OCI-LY1 (cell line): ENCODE results near the gene RENBP.

ENCODE experiments used
- H2AFZ ChIP-seq: fragments of 200-600 bp; sonication (generic), shearing (Covaris generic); 2 replicates; pipeline ENCODE4 v1.6.0; 2014; ENCODE audit warnings: antibody characterized with exemption, mild to moderate bottlenecking, low read length
- H3F3A ChIP-seq: fragments of 200-600 bp; sonication (generic), shearing (Covaris generic); 2 replicates; pipeline ENCODE4 v1.6.0; 2014; ENCODE audit warnings: mild to moderate bottlenecking, antibody characterized with exemption, low read length, moderate library complexity; ENCODE audit not compliant: insufficient read depth
- H3K27ac ChIP-seq: fragments of 200-600 bp; sonication (generic); 2 replicates; pipeline ENCODE4 v1.5.1; 2014; ENCODE audit warnings: low read length, mixed run types, mild to moderate bottlenecking, low read depth; ENCODE audit not compliant: poor library complexity, severe bottlenecking
- H3K27me3 ChIP-seq: fragments of 200-600 bp; sonication (generic); 2 replicates; pipeline ENCODE4 v1.6.0; 2014; ENCODE audit warnings: antibody characterized with exemption, mild to moderate bottlenecking, low read length, moderate library complexity; ENCODE audit not compliant: insufficient read depth
- H3K36me3 ChIP-seq: fragments of 200-600 bp; sonication (generic); 2 replicates; pipeline ENCODE4 v1.6.1; 2014; ENCODE audit warnings: mild to moderate bottlenecking, antibody characterized with exemption, low read length, moderate library complexity, mixed read lengths; ENCODE audit not compliant: insufficient read depth
- H3K4me1 ChIP-seq: fragments of 200-600 bp; sonication (generic); 2 replicates; pipeline ENCODE4 v1.5.1; 2014; ENCODE audit warnings: mild to moderate bottlenecking, low read length, moderate library complexity; ENCODE audit not compliant: insufficient read depth, severe bottlenecking
- H3K4me2 ChIP-seq: fragments of 200-600 bp; sonication (generic), shearing (Covaris generic); 2 replicates; pipeline ENCODE4 v1.6.1; 2014; ENCODE audit warnings: low read length
- H3K4me3 ChIP-seq: fragments of 200-600 bp; sonication (generic); 2 replicates; pipeline ENCODE4 v1.5.1; 2014; ENCODE audit warnings: low read length, low read depth, mild to moderate bottlenecking, mixed read lengths; ENCODE audit not compliant: poor library complexity, severe bottlenecking
- H3K79me2 ChIP-seq: fragments of 200-600 bp; shearing (Covaris generic); 2 replicates; pipeline ENCODE4 v1.6.1; 2016; ENCODE audit warnings: mixed run types, low read length, mixed read lengths; ENCODE audit not compliant: insufficient read depth
- H3K9ac ChIP-seq: fragments of 200-600 bp; sonication (generic), shearing (Covaris generic); 2 replicates; pipeline ENCODE4 v1.6.1; 2014; ENCODE audit warnings: mild to moderate bottlenecking, low read length, mixed read lengths
- H3K9me2 ChIP-seq: fragments of 200-600 bp; sonication (generic), shearing (Covaris generic); 2 replicates; pipeline ENCODE4 v1.6.1; 2014; ENCODE audit warnings: low read depth, mild to moderate bottlenecking, low read length, mixed read lengths
- H3K9me3 ChIP-seq: fragments of 200-600 bp; shearing (Covaris generic); 2 replicates; pipeline ENCODE4 v1.6.1; 2014; ENCODE audit warnings: low read length, mixed read lengths
- H4K20me1 ChIP-seq: fragments of 200-600 bp; sonication (generic), shearing (Covaris generic); 2 replicates; pipeline ENCODE4 v1.6.0; 2016; ENCODE audit warnings: mild to moderate bottlenecking, low read length; ENCODE audit not compliant: insufficient read depth
- CTCF ChIP-seq: fragments of 200-600 bp; sonication (generic), shearing (Covaris generic); IDR thresholded peaks from 2 replicates; pipeline ENCODE4 v1.5.1; 2017; ENCODE audit warnings: mild to moderate bottlenecking, antibody characterized with exemption, low read length, moderate library complexity, mixed read lengths
- EZH2 ChIP-seq: fragments of 200-600 bp; sonication (generic), shearing (Covaris generic); IDR thresholded peaks from 2 replicates; pipeline ENCODE4 v1.8.0; 2017; ENCODE audit warnings: borderline replicate concordance, mixed run types, mild to moderate bottlenecking, antibody characterized with exemption, low read length, moderate library complexity, mixed read lengths

Gene RENBP

GRCh38 chrX:153909980-153910360, 34.5 kb downstream of the RENBP start:
- Histone ChIP-seq H3K9me3 (no peaks in the 10 kb centered on the region), H4K20me1 (no peaks in the 10 kb centered on the region), H3K4me3 (no peak overlapping the region), H3K27me3 (no peaks in the 10 kb centered on the region), H3K4me2 (no peak overlapping the region), H3K4me1 (peaks cover 2% of the 10 kb centered on the region), H3K36me3 (peaks cover 27% of the 10 kb centered on the region), H3K9ac (no peak overlapping the region), H3F3A (no peaks in the 10 kb centered on the region), H3K27ac (no peak overlapping the region), H3K79me2 (no peaks in the 10 kb centered on the region), H3K9me2 (no peaks in the 10 kb centered on the region), H2AFZ (no peak overlapping the region)
- TF ChIP-seq CTCF (no peak), EZH2 (no peak)

- Histone ChIP-seq H3K9ac (no peak overlapping the region), H3K27ac (no peak overlapping the region), H3K36me3 (peaks cover 22% of the 10 kb centered on the region), H4K20me1 (no peaks in the 10 kb centered on the region), H3K79me2 (no peaks in the 10 kb centered on the region), H3K27me3 (no peaks in the 10 kb centered on the region), H3F3A (no peaks in the 10 kb centered on the region), H3K9me2 (no peaks in the 10 kb centered on the region), H3K9me3 (no peaks in the 10 kb centered on the region), H3K4me1 (peaks cover 8% of the 10 kb centered on the region), H3K4me2 (no peak overlapping the region), H3K4me3 (no peak overlapping the region), H2AFZ (no peak overlapping the region)
- TF ChIP-seq EZH2: no peak
- no peak for TF ChIP-seq CTCF
Measured at GRCh38 chrX:153909024-153909979, 35.1 kb downstream of the RENBP start.

DNA sequence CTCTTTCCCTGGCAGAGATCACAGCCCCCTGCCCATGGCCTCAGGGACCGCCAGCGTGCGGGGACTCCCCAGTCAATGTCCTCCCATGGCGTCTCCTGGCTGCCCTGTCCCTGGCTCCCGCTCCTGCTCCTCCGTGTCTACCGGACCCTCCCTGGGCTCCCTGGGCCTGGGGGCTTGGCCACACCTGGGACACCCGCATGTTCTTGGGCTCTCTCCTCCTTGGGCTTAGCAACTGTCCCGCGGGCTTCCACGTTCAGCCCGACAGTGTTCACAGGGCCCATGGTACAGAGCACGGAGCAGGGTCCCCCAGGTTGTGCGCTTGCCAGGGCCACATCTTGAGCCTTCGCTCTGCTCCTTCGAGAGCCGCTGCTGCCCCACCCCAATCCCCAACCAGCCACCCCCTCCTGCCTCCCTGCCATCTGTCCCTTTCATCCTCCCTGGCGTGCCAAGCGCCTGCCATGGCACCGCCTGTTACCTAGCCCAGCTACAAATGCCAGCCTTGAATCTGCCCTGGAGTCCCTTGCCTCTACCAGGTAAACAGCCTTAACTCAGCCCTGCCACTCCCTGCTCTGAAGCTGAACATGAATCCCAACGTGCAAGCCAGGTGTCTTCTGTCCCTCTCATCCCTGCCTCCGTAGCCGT, 36.1 kb downstream of the RENBP start:
- H3K9me2 ChIP-seq: no peaks in the 10 kb centered on the region
- peaks cover 17% of the 10 kb centered on the region for H3K36me3 ChIP-seq
- no peak overlapping the region for H3K9ac ChIP-seq
- TF ChIP-seq EZH2: no peak
- no peak for TF ChIP-seq CTCF
- H4K20me1 ChIP-seq: no peaks in the 10 kb centered on the region
- no peaks in the 10 kb centered on the region for H3K79me2 ChIP-seq
- no peaks in the 10 kb centered on the region for H3F3A ChIP-seq
- H3K4me1 ChIP-seq: peaks cover 18% of the 10 kb centered on the region
- H3K27me3 ChIP-seq: no peaks in the 10 kb centered on the region
- no peak overlapping the region for H3K4me2 ChIP-seq
- no peak overlapping the region for H2AFZ ChIP-seq
- no peak overlapping the region for H3K4me3 ChIP-seq
- no peaks in the 10 kb centered on the region for H3K9me3 ChIP-seq
- no peak overlapping the region for H3K27ac ChIP-seq
